Endothelial cell of umbilical vein (primary cell): ENCODE data around the gene CHST11. TPM values are rescaled to one million over a fixed set of nuclear protein-coding genes. Genes with fewer than 3 reads are reported as not detected.

Source experiments
- BruUV-seq: library from RNA; stranded (reverse); fragments of 400-500 nt; replicated peaks from 2 replicates; lab custom pipeline; 2021; lab: Mats Ljungman, UMichigan
- CTCF ChIA-PET: fragments of 300-600, 350-600 bp; sonication (Branson Sonifier 250); formaldehyde crosslinking; loops from one replicate; lab custom pipeline; 2021; ENCODE audit warnings: antibody characterized with exemption, inconsistent platforms; lab: Charles Lee
- POLR2A ChIA-PET: fragments of 300-600, 350-600 bp; sonication (Branson Sonifier 250); formaldehyde crosslinking; loops from one replicate; lab custom pipeline; 2021; ENCODE audit warnings: antibody characterized with exemption, inconsistent platforms; lab: Charles Lee
- DNase-seq: peaks from one replicate; pipeline ENCODE4 v3.0.0-alpha.2; 2011; ENCODE audit warnings: low read depth, low spot score
- FAIRE-seq: peaks from 2 replicates; lab custom pipeline; 2011; peaks lifted over from hg19 to GRCh38; lab: Jason Lieb, UNC
- H2AFZ ChIP-seq: 2 replicates; pipeline ENCODE4 v1.6.0; 2012; ENCODE audit warnings: low read depth, low read length, control low read depth, inconsistent platforms
- H3K27ac ChIP-seq: 2 replicates; pipeline ENCODE4 v1.5.1; 2011; ENCODE audit warnings: low read depth, mild to moderate bottlenecking, control low read depth, low read length, moderate library complexity; ENCODE audit not compliant: insufficient read depth
- H3K27me3 ChIP-seq, 2 experiments: 2 replicates each; pipeline versions ENCODE4 v1.6.0 to v1.6.1; 2011; ENCODE audit warnings: low read length in 2 of 2, mixed read lengths in 1 of 2; ENCODE audit not compliant: control insufficient read depth in 2 of 2, insufficient read depth in 2 of 2
- H3K36me3 ChIP-seq, 2 experiments: 2 replicates in 1 of 2; 3 replicates in 1 of 2; pipeline ENCODE4 v1.5.1; 2011; ENCODE audit warnings: low read length in 2 of 2, mild to moderate bottlenecking in 1 of 2, moderate library complexity in 1 of 2; ENCODE audit not compliant: control insufficient read depth in 2 of 2, insufficient read depth in 2 of 2; ENCODE audit errors: extremely low read depth in 1 of 2
- H3K4me1 ChIP-seq: 3 replicates; pipeline ENCODE4 v1.5.1; 2011; ENCODE audit warnings: mild to moderate bottlenecking, low read length; ENCODE audit not compliant: control insufficient read depth, insufficient read depth; ENCODE audit errors: extremely low read depth
- H3K4me2 ChIP-seq: 2 replicates; pipeline ENCODE4 v1.6.1; 2011; ENCODE audit warnings: low read length, control low read depth, mixed read lengths; ENCODE audit not compliant: insufficient read depth
- H3K4me3 ChIP-seq, 3 experiments: fragments of 200-600 bp in 1 of 3; sonication (generic), shearing (Covaris generic) in 1 of 3; replicated peaks in 1 of 3; 2 replicates each; pipeline ENCODE4 v1.5.1; 2011 to 2016; ENCODE audit warnings: control low read depth in 3 of 3, low read length in 3 of 3, mild to moderate bottlenecking in 2 of 3, inconsistent platforms in 1 of 3, low read depth in 1 of 3, moderate library complexity in 1 of 3; ENCODE audit not compliant: insufficient read depth in 1 of 3
- H3K79me2 ChIP-seq: 2 replicates; pipeline ENCODE4 v1.6.0; 2012; ENCODE audit warnings: low read length, inconsistent platforms; ENCODE audit not compliant: control insufficient read depth, insufficient read depth
- H3K9ac ChIP-seq: replicated peaks from 2 replicates; pipeline ENCODE3; 2011; ENCODE audit warnings: low read length, control low read depth; ENCODE audit not compliant: insufficient read depth; ENCODE audit errors: extremely low read depth
- H3K9me1 ChIP-seq: replicated peaks from 3 replicates; pipeline ENCODE4 v1.6.0; 2011; ENCODE audit warnings: mild to moderate bottlenecking, low read length; ENCODE audit not compliant: control insufficient read depth, insufficient read depth; ENCODE audit errors: extremely low read depth
- H3K9me3 ChIP-seq: replicated peaks from 2 replicates; pipeline ENCODE4 v1.5.1; 2012; ENCODE audit warnings: low read length, inconsistent platforms; ENCODE audit not compliant: control insufficient read depth, insufficient read depth
- H4K20me1 ChIP-seq: replicated peaks from 2 replicates; pipeline ENCODE3; 2011; ENCODE audit warnings: mild to moderate bottlenecking, low read length; ENCODE audit not compliant: control insufficient read depth, insufficient read depth; ENCODE audit errors: extremely low read depth
- EZH2 ChIP-seq: IDR thresholded peaks from 2 replicates; pipeline ENCODE4 v1.6.1; 2012; ENCODE audit warnings: borderline replicate concordance, low read depth, mild to moderate bottlenecking, moderate library complexity, low read length, inconsistent platforms; ENCODE audit not compliant: severe bottlenecking
- FOS ChIP-seq: IDR thresholded peaks from 2 replicates; pipeline ENCODE4 v1.6.1; 2011; ENCODE audit warnings: mild to moderate bottlenecking, low read length, moderate library complexity, borderline replicate concordance; ENCODE audit not compliant: insufficient read depth
- GATA2 ChIP-seq: IDR thresholded peaks from 2 replicates; pipeline ENCODE4 v1.7.0; 2011; ENCODE audit warnings: low read depth, mild to moderate bottlenecking, moderate library complexity, mixed read lengths, low read length; ENCODE audit not compliant: insufficient read length, insufficient read depth
- JUN ChIP-seq: IDR thresholded peaks from 2 replicates; pipeline ENCODE4 v1.6.1; 2011; ENCODE audit warnings: borderline replicate concordance, low read depth; ENCODE audit not compliant: insufficient read length, insufficient read depth
- MYC ChIP-seq: IDR thresholded peaks from one replicate; pipeline ENCODE4 v1.6.1; 2011; ENCODE audit warnings: mild to moderate bottlenecking, low read depth, low read length
- POLR2A ChIP-seq: IDR thresholded peaks from 2 replicates; pipeline ENCODE4 v1.6.1; 2012; ENCODE audit warnings: low read depth, mild to moderate bottlenecking, control low read depth, low read length
- POLR2AphosphoS5 ChIP-seq: IDR thresholded peaks from 2 replicates; pipeline ENCODE4 v1.6.1; 2012; ENCODE audit warnings: low read depth, mild to moderate bottlenecking, control low read depth, low read length, moderate library complexity; ENCODE audit not compliant: insufficient read depth
- dilution Hi-C: fragments of 300-500 bp; cut with MboI; formaldehyde crosslinking; loops from one replicate; pipeline ENCODE4 v1.15.0; 2019; ENCODE audit warnings: low sequenced_read_pairs; ENCODE audit not compliant: extremely low pct_ligation_motif_present
- intact Hi-C: fragments of 100-400 bp; cut with micrococcal nuclease; formaldehyde crosslinking; loops from one replicate; pipeline ENCODE4 v1.10.0; 2022
- polyA plus RNA-seq, 4 experiments: library from polyadenylated mRNA; depleted of rRNA in 3 of 4; stranded (reverse) in 3 of 4; unstranded in 1 of 4; fragments of >200 nt; gene quantifications; 2 replicates each; pipeline versions ENCODE4 v1.2.1 to v1.2.3, GENCODE V29; 2011 to 2012; ENCODE audit warnings: missing spikeins in 1 of 4
- total RNA-seq: library from RNA; stranded (reverse); gene quantifications from 2 replicates; pipeline ENCODE4 v1.2.3, GENCODE V29; 2021
- TF ChIP-seq, protein P1 (sequence below), 2 donors: IDR thresholded peaks; 1 replicate in 1 of 2; 2 replicates in 1 of 2; pipeline ENCODE4 v1.5.1; 2011; ENCODE audit warnings: low read length in 2 of 2, mild to moderate bottlenecking in 2 of 2, moderate library complexity in 2 of 2, control low read depth in 1 of 2, inconsistent platforms in 1 of 2, low read depth in 1 of 2; ENCODE audit not compliant: insufficient read depth in 1 of 2; ENCODE audit errors: extremely low read depth in 1 of 2
- TF ChIP-seq, protein P2 (sequence below): IDR thresholded peaks from 2 replicates; pipeline ENCODE4 v1.6.1; 2011; ENCODE audit not compliant: insufficient read depth, insufficient read length

CHST11 gene
- total and polyA plus RNA-seq, 2 donors (not counting 3 experiments of a cell fraction or from before 2014, with no cell fraction given): 19.7 to 20.9 TPM

DNA sequence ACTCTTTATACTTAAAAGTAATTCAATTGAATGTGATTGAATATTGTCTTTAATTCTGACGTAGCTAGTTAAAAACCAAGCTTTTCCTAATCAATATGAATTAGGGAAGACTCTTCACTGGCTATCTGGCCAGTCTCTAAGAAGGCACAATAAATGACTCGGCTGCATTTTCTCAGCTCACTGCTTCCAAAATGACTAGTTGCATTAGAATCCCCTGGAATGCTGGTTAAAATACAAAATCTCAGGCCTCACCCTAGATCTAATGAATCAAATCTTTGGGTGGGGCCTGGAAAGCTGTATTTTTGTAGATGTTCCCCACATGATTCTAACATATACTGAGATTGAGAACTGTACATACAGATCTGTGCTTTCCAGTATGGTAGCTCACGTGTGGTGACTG lies 242.1 kb downstream of the CHST11 start:
- intact Hi-C loops: no loop called here
- BruUV-seq: no TSS peak
- H3K4me2 ChIP-seq: no peak overlapping the region

More for the DNA sequence above, 242.1 kb downstream of the CHST11 start:
- no peaks in the 10 kb centered on the region for H3K79me2 ChIP-seq
- H3K9me3 ChIP-seq: no peaks in the 10 kb centered on the region
- peaks cover 10% of the 10 kb centered on the region for H3K4me1 ChIP-seq
- dilution Hi-C loops: no loop called here
- no peak overlapping the region for H3K9ac ChIP-seq
- H3K27ac ChIP-seq: no peak overlapping the region
- H3K9me1 ChIP-seq: no peaks in the 10 kb centered on the region
- H3K4me3 ChIP-seq: no peak overlapping the region
- ChIA-PET CTCF (interaction anchor here (1.3 to 1.5 kb wide), 2 partner anchors 11 to 317 kb away, joined by 3 to 4 read pairs; no protein-coding TSS in a partner anchor), POLR2A (no interaction called here)
- H3K27me3 ChIP-seq: no peaks in the 10 kb centered on the region
- no peak for TF ChIP-seq FOS
- no peak for TF ChIP-seq POLR2AphosphoS5
- TF ChIP-seq GATA2: no peak
- TF ChIP-seq JUN: no peak
- TF ChIP-seq EZH2: no peak
- TF ChIP-seq, protein P1, sequence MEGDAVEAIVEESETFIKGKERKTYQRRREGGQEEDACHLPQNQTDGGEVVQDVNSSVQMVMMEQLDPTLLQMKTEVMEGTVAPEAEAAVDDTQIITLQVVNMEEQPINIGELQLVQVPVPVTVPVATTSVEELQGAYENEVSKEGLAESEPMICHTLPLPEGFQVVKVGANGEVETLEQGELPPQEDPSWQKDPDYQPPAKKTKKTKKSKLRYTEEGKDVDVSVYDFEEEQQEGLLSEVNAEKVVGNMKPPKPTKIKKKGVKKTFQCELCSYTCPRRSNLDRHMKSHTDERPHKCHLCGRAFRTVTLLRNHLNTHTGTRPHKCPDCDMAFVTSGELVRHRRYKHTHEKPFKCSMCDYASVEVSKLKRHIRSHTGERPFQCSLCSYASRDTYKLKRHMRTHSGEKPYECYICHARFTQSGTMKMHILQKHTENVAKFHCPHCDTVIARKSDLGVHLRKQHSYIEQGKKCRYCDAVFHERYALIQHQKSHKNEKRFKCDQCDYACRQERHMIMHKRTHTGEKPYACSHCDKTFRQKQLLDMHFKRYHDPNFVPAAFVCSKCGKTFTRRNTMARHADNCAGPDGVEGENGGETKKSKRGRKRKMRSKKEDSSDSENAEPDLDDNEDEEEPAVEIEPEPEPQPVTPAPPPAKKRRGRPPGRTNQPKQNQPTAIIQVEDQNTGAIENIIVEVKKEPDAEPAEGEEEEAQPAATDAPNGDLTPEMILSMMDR (IDR thresholded peaks at IDR 0.05; ENCODE audit: extremely low read depth in 1 of 2, insufficient read depth in 1 of 2, low read depth in 1 of 2, low read length in 2 of 2): no peak
- no peak for TF ChIP-seq POLR2A
- no peak for TF ChIP-seq MYC
- TF ChIP-seq, protein P2, sequence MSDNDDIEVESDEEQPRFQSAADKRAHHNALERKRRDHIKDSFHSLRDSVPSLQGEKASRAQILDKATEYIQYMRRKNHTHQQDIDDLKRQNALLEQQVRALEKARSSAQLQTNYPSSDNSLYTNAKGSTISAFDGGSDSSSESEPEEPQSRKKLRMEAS: no peak
- H2AFZ ChIP-seq: no peak overlapping the region
- FAIRE-seq: no peak
- no peaks in the 10 kb centered on the region for H4K20me1 ChIP-seq
- no peaks in the 10 kb centered on the region for H3K36me3 ChIP-seq
- no peak for DNase-seq
